GM19463 (cell line): ENCODE results near the gene IL23R.
A peak's percentile ranks its signal among the peaks of the same experiment; 100 is the strongest.
"Not testable (repeated sequence)": the region's sequence is repeated elsewhere in the genome, so short reads cannot be mapped to it uniquely, and the experiment has no call there.

ENCODE experiments used
- ATAC-seq: cut with Tn5 transposase; IDR thresholded peaks from one replicate; pipeline ENCODE4 v1.9.1; 2021; ENCODE audit warnings: mild to moderate bottlenecking, moderate library complexity; ENCODE audit not compliant: unreplicated experiment

The IL23R gene

DNA sequence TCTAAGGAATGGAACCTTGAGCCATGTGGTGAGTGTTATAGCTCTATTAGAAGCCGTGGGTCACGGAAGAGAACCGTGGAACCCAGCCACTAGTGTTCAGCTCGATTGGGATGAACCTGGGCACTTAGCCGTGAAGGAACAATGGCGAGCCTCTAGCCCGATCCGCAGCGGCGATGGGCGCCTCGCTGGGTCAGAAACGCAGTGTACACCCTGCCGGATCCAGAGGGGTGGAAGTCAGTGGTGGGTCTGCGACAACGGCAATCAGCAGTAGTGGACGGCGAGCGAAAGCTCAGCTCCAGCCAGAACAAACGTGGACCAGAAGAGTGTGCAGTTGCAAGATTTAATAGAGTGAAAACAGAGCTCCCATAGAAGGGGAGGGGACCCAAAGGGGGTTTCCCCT is 18.3 kb upstream of the IL23R start:
- ATAC-seq, result not testable (repeated sequence)

DNA sequence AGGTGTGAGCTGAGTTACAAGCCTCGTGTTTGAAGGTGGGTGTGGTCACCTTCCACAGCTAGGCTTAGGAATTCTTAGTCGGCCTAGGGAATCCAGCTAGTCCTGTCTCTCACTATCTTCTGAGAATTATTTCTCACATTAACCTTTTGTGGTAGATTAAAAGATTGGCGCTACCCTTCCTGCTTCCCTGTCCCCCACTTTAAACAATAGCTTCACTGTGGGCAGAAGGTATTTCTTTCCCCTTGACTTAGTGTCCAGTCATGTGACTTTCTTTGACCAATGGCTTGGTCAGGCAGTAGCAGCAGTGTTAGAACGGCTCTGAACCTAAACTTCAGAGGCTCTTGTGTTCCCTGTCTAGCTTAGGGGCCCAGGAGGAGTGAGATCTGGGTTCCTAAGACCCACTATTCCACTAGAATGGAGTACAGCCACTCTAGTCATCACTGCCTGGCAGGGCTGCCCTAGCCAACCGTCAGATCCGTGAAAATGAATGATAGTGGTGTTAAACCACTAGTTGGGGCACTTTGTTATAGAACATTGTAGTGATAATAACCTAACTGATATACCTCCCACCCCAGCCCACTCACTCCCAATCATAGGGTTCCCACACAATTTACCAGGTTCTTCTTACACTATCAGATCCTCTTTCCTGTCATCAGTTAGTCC is 17.6 kb upstream of the IL23R start:
- ATAC-seq, result peak; percentile 21

DNA sequence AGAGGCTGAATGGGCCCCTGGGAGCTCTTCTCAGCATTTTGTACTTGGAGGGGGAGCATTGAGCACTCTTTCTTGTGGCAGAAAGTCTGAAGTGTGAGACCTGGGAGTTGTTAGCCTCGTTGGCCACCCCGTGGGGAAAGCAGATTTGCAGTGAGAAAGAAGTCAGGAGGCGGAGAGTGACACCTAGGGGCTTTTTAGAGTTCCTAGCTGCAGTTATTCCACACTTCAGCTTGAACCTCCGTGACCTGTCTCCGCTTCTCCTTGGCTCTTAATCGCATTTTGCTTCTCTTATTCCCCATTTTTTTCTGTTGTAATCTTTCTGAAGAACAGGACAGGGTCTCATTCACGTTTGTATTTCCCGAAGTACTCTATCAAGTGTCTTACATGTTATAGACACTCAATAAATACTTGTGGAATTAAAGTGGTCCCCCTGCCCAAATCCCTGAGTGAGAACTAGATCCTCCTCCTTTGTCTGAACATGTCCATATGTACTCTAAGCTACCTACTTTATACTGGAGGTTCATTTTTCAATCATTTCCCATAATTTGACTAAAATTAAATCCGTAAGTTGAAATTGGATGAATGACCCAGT is 17.0 kb upstream of the IL23R start:
- peak; percentile 90 for ATAC-seq

DNA sequence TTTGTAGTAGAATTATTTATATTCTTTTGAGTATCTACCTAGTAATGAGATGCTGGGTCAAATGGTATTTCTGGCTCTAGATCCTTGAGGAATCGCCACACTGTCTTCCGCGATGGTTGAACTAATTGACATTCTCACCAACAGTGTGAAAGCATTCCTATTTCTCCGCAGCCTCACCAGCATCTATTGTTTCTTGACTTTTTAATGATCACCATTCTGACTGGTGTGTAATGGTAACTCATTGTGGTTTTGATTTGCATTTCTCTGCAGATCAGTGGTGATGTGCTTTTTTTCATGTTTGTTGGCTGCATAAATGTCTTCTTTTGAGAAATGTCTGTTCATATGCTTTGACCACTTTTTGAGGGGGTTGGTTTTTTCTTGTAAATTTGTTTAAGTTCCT is 15.3 kb upstream of the IL23R start:
- no peak for ATAC-seq

DNA sequence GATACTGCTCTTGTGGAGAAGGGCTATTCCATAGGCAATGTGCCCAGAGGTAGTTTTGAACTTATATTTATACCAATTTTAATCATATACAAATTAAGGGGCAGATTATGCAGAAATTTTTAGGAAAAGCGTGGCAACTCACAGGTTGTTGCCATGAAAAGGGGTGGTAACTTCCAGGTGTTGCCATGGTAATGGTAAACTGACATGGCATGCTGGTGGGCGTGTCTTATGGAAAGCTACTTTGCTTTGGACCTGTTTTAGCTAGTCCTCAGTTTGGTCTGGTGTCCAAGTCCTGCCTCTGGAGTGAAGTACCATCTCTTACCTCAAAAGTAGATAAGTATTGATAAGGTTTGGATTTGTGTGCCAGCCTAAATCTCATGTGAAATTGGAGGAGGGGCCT is 7.9 kb upstream of the IL23R start:
- no peak for ATAC-seq

DNA sequence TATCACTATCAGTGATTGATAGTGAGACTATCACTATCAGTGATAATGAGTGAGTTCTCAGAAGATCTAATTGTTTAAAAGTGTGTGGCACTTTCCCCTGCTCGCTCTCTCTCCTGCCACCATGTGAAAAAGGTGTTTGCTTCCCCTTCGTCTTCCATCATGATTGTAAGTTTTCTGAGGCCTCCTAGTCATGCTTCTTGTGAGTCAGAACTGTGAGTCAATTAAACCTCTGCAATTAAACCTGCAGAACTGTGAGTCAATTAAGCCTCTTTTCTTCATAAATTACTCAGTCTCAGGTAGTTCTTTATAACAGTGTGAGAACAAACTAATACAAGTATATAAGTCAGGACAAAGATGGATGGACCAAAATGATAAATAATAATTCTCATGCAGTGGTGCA is 7.0 kb upstream of the IL23R start:
- ATAC-seq, result no peak

DNA sequence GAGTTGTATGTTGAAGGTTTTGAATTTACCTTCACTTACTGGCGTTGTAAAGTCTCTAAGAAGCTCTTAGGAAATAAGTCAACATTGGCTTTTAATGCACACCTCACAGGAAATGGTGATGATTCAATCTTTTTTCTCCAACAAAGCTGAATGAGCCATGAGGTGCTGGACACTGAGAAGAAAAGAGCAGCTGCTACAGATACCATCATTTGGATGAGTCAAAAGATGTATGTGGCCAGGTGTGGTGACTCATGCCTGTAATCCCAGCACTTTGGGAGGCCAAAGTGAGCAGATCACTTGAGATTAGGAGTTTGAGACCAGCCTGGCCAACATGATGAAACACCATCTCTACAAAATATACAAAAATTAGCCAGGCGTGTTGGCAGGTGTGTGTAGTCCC is 3.3 kb upstream of the IL23R start:
- peak; percentile 40 for ATAC-seq

DNA sequence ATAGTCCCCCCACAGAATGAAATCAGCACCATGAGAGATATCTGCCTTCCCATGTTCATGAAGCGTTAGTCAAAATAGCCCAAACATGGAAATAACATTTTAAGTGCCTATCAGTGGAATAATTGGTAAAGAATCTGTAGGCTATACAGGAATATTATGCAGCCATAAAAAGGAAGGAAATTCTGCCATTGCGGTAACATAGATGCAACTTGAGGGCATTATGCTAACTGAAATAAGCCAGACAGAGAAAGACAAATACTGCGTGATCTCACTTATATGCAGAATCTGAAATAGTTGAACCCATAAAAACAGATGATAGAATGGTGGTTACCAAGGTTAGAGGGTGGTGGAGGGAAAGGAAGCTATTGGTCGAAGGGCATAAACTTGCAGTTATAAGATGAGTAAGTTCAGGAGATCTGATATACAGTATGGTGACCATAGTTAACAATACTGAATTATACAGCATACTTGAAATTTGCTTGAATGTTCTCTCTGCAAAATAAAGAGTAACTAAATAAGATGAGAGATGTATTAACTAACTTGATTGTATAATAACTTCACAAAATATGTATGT is 699 bp upstream of the IL23R start:
- ATAC-seq, result no peak

DNA sequence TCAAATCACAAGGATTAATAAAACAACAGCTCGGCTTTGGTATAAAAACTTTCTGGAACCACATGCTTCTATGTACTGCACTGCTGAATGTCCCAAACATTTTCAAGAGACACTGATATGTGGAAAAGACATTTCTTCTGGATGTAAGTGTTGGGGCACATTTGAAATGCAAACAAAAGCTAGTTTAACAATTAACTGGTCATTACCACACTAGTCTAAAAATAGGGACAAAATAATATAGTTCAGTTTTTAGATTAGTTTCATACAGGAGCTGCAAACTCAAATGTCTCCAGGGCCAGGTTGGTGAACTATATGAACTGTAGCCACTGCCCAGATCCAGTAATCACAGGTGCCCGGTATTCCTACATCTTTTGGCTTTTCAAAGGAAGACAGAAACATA is 3.2 kb downstream of the IL23R start:
- peak; percentile 44 for ATAC-seq

DNA sequence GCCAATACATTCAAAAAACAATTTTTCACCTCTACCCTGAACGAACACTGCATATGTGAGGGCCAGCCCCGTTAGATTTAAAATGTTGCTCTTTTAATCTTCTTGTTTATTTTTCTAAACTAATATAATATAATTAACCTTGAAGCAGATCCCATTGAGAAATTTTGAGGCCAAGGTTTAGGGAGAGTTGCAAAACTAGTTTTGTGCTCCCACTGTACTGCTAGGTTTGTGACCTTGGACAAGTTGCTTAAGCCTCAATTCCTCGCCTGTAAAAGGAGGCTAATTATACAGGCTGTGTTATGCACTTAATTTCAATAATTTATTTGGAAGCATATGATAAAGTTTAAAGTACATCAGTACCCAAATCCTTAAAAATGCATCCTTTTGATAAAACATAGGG is 3.7 kb downstream of the IL23R start:
- no peak for ATAC-seq

DNA sequence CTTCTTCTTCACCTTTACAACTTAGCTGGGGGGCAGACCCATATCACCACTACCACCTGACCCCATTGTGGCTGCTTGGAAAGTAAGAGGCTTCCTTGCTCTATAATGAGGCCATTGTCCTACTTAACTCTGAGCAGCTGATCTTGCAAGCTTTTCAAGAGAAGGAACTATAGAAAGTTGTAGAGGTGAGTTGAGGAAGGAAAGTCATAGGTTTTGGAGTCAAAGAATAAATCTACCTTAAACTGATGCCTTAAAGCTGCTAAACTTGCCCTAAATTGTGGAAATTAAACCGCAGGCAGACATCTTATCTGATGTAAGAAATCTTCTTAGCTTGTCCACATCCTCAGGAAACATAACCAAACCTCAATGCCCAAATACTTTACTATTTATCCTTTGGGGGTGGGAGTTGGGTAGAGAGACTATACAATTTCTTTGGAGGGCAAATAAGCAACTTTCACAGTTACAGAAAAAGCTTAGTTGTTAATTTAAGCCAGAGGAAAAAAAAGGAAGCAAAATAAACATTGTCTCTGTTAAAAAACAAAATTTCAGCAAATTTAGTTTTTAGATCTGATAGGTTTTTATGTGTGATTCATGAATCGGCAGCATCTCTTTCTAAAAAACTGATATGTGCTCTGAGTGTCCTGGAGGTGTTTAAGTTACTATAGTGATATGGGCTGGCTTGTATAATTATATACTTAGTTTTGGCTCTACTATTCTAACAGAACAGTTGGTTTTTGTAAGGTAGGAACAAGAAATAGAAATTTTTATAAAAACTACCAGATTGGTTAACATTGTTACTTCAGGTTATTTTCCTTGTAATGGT is 4.7 kb downstream of the IL23R start:
- ATAC-seq, result no peak

DNA sequence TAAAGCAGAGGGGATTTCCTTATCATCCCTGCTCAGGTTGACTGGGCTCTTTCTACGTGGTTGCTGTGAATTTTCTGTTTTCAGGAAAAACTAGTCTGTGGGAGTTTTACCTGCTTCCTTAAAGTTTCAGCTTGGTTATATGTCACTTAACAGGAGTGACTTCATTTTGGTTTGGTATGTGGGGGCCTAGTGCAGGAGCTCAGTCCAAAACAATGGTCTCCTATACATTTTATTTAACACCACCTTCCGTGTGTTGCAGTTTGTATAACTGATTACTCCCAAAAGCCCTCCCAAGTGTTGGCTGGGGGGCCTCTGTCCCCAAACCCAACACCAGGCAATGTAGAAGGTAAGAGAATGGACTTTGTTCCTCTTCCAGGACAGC is 5.3 kb downstream of the IL23R start:
- peak; percentile 12 for ATAC-seq

DNA sequence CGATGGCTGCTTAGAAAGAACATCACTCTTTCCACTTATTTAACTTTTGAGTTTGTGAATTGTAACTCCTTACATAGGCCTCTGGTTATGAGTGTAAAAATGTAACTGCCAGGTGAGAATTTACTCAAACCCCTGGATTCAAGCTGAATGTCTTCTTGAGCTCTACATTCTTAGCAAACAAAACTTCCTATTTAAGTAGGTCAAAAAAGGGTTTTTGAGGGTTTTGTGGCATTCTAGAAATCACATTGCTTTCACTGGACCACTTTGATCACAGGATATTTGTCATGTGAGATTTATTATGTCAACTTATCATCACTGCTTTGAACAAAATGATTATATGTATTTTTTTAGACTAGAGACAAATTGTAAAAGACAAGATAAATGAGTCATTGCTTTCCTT is 5.7 kb downstream of the IL23R start:
- peak; percentile 28 for ATAC-seq

DNA sequence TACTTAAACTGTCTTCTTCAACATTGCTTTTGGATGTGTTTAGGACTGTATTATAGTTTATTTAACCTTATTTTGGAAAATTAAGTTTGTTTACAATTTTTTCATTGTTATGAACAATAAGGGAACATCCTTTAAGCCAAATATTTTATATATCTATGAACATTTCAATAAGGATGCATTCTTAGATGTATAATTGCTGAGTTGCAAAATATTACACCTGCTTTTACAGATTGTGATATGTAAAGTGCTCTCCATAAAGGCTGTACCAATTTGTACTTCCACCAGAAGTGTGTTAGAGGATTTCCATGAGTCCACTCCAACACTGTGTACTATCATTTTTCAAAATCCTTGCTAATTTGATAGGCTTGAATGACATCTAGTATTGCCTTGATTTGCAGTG is 7.7 kb downstream of the IL23R start:
- ATAC-seq, result no peak

DNA sequence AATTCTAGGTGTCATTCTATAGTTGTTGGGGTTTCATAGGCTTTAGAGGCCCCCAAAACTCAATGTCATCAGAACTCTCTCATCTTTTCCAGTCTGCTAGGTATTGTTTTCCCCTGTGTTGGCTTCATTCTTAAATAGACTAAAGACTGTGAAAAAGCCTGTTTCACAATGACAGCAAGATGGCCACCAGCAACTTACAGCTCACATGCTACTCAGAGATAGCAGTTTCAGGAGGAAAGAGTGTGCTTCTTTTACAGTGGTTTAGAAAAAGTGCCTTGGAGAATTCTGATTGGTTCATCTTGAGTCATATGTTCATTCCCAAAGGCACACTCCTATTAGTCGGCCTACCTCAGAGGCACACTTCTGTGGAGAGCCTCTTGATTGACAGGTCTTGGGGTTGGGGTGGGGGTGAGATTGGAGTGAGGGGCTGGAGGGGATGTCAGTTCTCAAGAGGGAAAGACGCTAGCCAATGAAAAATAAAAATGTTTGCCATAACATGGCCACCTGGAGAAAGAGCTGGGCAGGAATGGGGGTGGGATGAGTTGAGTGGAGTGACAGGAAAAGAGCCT is 8.5 kb downstream of the IL23R start:
- no peak for ATAC-seq

DNA sequence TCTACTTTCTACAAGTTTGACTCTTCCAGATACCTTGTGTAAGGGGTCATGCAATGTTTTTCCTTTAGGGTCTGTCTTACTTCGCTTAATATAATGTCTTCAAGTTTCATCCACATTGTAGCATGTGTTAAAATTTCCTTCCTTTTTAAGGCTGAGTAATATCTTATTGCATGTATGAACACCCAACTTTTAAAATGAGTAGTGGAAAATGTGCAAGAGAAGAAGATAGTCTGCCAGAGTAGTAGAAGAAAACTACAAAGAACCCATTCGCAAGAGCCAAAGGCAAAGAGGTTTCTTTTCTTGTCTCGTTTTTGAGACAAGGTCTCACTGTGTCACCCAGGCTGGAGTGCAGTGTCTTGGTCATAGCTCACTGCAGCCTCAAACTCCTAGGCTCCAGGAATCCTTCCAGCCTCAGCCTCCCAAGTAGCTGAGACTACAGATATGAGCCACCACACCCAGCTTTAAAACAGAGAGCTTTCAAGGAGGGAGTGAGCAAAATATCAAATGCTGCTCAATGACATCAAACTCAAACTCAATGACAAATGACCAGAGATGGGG is 9.4 kb downstream of the IL23R start:
- ATAC-seq, result no peak

DNA sequence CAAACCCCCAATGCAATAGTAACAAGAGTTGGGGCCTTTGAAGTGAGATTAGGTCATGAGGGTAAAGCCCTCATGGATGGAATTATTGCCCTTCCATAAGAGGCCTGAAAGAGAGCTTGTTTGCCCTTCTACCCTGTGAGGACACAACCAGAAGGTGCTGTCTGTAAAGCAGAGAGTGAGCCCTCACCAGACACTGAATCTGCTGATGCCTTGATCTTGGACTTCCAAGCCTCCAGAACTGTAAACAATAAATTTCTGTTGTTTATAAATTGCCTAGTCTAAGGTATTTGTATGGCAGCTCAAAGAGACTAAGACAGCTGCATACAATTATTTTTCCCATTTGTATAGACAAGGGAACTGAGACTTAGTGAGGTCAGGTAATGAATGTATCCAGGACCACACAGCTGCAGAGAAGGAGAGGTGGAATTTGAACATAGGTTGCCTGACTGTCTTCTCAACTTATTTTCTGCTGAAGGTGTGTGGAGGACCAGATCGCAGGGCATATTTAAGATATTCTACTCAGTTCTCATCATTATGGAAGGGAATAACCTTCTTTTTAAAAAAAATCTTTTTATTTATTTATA is 18.7 kb downstream of the IL23R start:
- no peak for ATAC-seq

DNA sequence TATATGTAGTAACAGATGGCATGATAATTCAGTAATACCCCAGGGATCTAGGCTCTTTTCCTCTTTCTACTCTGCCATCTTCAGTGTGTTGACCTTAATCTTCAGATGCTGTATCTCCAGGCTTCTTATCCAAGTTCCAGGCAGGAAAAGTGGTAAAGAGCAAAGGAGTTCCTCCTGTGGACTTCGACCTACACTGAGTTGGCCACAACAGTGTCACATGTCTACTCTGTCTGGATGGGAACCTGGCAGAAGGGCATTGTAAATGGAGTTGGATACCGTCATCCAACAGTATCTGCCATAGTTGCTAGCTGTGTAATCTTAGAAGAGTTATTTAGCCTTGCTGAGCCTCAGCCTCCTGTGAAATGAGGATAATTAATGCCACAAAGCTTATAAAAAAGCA is 21.9 kb downstream of the IL23R start:
- no peak for ATAC-seq

DNA sequence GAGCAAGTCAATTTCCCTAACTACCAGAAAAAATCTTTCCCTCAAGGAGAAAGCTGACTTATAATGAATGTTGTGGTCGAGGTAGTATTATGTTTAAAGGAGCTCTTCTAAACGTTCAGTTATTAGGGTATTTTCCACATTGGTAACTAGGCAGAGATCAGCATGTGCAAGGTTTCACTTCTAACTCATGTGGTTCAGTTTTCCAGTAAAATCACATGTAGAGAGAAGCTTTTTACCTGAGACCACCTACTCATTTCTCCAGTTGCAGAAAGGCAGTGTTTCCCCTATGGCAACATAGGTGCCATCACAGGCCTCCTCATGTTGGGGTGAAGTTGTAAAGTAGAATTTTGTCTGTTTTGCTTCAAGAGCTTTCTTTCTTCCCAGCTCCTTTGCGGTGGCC is 23.7 kb downstream of the IL23R start:
- no peak for ATAC-seq

DNA sequence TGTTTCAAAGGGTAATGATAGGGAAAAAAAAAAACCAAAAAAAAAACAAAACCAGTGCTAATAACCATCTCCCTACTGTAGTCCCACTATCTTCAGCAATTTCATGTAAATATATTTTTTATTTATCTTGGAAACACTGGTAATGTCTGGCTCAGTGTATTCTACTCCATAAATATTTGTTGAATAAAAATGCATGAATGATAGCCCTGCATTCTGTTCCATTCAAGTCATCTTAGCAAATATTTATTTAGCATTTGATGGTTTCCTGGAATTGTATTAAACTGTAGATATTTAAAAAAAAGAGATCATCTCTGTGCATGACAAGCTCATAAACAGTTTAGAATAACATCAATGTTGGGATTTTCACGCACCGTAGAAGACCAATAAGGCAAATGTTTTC is 24.2 kb downstream of the IL23R start:
- ATAC-seq, result no peak

DNA sequence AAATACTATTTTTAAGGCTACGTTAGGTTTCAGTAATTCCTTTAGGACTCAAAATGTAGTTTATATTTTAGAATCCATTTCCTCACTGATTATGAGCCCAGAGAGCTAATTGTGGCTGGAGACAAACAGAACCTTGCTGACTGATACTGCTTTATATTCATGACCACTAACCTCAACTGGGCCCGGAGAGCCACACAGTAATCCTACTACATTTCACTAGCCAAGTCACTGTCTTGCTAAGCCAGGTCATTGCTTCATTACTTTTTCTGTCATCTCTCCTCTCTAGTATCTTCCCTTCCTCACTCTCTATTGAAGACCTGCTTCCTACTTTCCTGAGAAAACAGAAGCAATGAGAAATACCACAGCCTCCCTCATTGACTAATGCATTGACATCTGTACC is 24.7 kb downstream of the IL23R start:
- ATAC-seq, result no peak
